ENCODE results near the gene C1QL2. TPM values are rescaled to one million over a fixed set of nuclear protein-coding genes. Genes with fewer than 3 reads are reported as not detected.
A peak's percentile ranks its signal among the peaks of the same experiment; 100 is the strongest.

C1QL2 gene
- total RNA-seq, 2 experiments from 2014 or later: not detected

DNA sequence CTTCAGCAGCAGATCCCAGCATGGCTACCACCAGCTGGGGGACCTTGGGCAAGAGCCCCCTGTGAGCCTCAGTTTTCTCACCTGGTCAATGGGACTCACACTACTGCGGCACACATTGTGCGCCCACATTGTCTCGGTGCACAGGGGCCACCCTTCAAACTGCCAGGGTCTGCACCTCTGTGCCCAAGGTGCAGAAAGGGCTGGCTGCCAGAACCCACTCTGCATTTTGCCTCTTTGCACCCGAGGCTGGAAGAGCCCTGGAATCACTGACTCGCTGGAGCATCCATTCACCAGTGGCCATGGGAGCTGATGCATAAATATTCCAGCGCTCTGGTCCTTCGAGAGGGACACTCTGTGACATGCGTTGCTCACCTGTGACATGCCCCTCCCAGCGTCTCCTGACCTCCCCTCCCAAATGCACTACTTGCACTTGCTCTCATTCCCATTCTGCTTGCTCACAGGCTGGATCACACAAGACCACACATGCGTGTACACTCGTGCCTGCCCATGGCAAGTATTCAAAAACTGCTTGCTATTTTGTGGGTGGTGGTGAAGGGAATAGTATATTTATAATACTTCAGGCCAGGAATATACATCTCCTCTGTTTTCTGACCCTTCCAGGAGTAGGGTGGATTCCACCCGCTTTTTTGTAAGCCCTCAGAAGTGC is 18.8 kb upstream of the C1QL2 start:
- no peaks in the 10 kb centered on the region for H3K36me3 Mint-ChIP-seq (ENCODE audit: low read depth)
- no peaks in the 10 kb centered on the region for H3K27me3 Mint-ChIP-seq (ENCODE audit: low read depth)
- H3K4me3 Mint-ChIP-seq: no peak overlapping the region
- no peak overlapping the region for H3K27ac Mint-ChIP-seq
- CTCF ChIA-PET: interaction anchor here (1.2 kb wide), 1 partner anchor 295 kb away, joined by 4 read pairs; no protein-coding TSS in a partner anchor
- DNase-seq: no peak
- H3K4me1 Mint-ChIP-seq (ENCODE audit: low read depth): no peaks in the 10 kb centered on the region
- intact Hi-C loops (cut with micrococcal nuclease): no loop called here
- H3K9me3 Mint-ChIP-seq: no peaks in the 10 kb centered on the region

DNA sequence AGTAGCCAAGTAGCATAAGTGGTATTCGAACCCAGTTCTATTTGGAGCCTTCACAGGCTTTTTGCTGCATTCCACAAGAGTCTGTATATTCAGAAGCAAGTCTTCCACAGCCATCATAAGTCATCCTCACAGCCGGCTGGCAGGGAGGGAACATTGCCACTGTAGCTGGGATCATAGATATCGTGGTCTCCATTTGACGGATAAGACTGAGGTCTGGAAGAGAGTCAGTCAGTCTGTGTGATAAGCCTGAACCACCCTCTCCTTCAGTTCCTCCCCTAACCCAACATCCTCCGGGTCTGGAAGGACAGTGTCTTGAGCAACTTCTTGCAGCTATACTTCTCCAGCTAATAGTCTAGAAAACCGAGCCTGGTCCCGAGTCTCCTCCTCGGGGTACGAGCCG is 17.0 kb upstream of the C1QL2 start:
- H3K27ac Mint-ChIP-seq: no peak overlapping the region
- CTCF ChIA-PET: interaction anchor here (0.6 to 3.5 kb wide), 4 partner anchors 10 to 1580 kb away, joined by 3 to 21 read pairs (median 4); no protein-coding TSS in a partner anchor
- H3K9me3 Mint-ChIP-seq: no peaks in the 10 kb centered on the region
- no peak overlapping the region for H3K4me3 Mint-ChIP-seq
- H3K36me3 Mint-ChIP-seq (ENCODE audit: low read depth): no peaks in the 10 kb centered on the region
- intact Hi-C loops (cut with micrococcal nuclease): no loop called here
- no peak for DNase-seq
- H3K27me3 Mint-ChIP-seq (ENCODE audit: low read depth): no peaks in the 10 kb centered on the region
- H3K4me1 Mint-ChIP-seq (ENCODE audit: low read depth): no peaks in the 10 kb centered on the region

DNA sequence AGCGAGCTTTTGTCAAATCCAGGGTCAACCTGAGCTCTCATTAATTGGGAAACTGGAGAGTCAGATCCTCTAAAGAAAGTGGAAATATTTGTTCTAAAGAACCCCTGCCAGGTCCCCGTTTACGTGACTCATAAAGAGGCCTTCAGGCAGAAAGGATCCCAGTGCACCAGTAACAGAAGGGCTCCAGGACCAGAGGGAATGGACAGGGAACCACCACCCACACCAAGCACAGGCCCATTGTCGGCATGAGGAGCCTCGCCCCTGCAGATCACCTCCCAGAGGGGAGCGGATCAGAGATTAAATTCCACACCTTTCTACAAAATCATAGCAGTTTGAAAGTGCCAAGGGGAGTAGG is 16.4 kb upstream of the C1QL2 start:
- no peak for DNase-seq
- no peak overlapping the region for H3K27ac Mint-ChIP-seq
- intact Hi-C loops (cut with micrococcal nuclease): loop anchor here (1.0 kb wide), 2 partner anchors 294 to 953 kb away; no protein-coding TSS in a partner anchor
- H3K4me1 Mint-ChIP-seq (ENCODE audit: low read depth): no peaks in the 10 kb centered on the region
- CTCF ChIA-PET: interaction anchor here (0.6 to 3.5 kb wide), 5 partner anchors 11 to 1579 kb away, joined by 3 to 21 read pairs (median 3); no protein-coding TSS in a partner anchor
- no peaks in the 10 kb centered on the region for H3K27me3 Mint-ChIP-seq (ENCODE audit: low read depth)
- H3K36me3 Mint-ChIP-seq (ENCODE audit: low read depth): no peaks in the 10 kb centered on the region
- no peaks in the 10 kb centered on the region for H3K9me3 Mint-ChIP-seq
- no peak overlapping the region for H3K4me3 Mint-ChIP-seq

DNA sequence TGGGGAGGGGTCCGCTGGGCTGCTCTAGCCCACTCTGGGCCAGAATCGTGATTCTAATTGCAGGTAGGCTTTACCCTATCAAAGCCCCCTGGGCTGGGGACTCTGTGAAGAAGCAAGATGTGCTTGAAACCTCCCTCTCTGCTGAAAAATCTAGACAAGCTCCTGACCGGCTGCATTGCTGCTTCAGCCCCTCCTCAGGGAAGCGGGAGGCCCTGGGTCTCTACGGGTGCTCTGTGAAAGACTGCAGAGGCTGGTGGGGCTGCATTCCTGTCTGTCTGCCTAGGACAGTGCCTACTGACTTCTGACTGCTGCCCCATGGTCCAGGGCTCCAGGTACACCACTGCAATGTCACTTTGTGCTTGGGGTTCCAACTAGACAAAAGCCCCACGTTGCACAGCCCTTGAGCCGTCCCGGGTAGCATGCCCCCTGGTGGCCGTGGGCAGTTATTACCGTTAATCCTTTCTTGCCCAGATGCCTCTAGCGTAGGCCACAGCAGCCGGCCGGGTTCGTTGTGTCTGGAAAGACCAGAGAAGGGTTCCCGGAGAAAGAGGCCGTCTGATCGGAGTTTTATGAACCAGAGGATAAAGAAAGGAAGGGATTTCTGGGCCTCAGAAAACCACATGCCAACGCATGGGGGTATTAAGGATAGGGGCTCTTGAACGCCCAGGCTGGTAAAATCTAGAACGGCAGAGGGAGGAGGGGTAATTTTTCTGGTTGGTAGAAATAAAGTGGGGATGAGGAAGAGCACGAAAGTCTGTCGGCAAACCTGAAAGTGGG is 15.9 kb upstream of the C1QL2 start:
- intact Hi-C loops (cut with micrococcal nuclease): loop anchor here (1.0 kb wide), 2 partner anchors 293 to 952 kb away; no protein-coding TSS in a partner anchor
- CTCF ChIA-PET: interaction anchor here (0.6 to 3.5 kb wide), 7 partner anchors 149 to 1579 kb away, joined by 3 to 21 read pairs (median 3); no protein-coding TSS in a partner anchor
- Mint-ChIP-seq H3K27me3 (ENCODE audit: low read depth) (no peaks in the 10 kb centered on the region), H3K36me3 (ENCODE audit: low read depth) (no peaks in the 10 kb centered on the region), H3K4me1 (ENCODE audit: low read depth) (no peaks in the 10 kb centered on the region), H3K27ac (no peak overlapping the region), H3K4me3 (no peak overlapping the region), H3K9me3 (no peaks in the 10 kb centered on the region)
- DNase-seq: peak; percentile 57

DNA sequence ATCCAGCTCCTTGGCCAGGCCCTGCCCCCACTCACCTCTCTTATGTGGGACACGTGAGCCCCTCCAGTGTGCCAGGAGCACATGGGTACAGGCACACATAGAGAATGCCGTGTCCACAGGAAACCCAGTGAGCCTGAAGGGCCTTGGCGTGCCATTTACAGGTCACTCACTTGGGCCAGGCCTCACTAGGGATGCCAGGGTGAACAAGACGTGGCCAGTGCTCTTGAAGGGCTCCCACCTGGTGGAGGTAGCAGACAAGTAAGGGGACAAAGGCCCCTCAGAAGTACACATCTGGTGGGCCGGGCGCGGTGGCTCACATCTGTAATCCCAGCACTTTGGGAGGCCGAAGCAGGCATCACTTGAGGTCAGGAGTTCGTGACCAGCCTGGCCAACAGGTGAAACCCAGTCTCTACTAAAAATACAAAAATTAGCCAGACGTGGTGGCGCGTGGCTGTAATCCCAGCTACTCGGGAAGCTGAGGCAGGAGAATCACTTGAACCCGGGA is 15.1 kb upstream of the C1QL2 start:
- intact Hi-C loops (cut with micrococcal nuclease): loop anchor here (1.0 kb wide), 2 partner anchors 292 to 951 kb away; no protein-coding TSS in a partner anchor
- Mint-ChIP-seq H3K4me3 (no peak overlapping the region), H3K36me3 (ENCODE audit: low read depth) (no peaks in the 10 kb centered on the region), H3K27me3 (ENCODE audit: low read depth) (no peaks in the 10 kb centered on the region), H3K27ac (no peak overlapping the region), H3K4me1 (ENCODE audit: low read depth) (no peaks in the 10 kb centered on the region), H3K9me3 (no peaks in the 10 kb centered on the region)
- CTCF ChIA-PET: interaction anchor here (0.6 to 3.5 kb wide), 7 partner anchors 20 to 1864 kb away, joined by 3 to 21 read pairs (median 3); no protein-coding TSS in a partner anchor
- no peak for DNase-seq

GRCh38 chr2:119170504-119170903 is 12.0 kb upstream of the C1QL2 start:
- CTCF ChIA-PET: no interaction called here
- no peaks in the 10 kb centered on the region for H3K36me3 Mint-ChIP-seq (ENCODE audit: low read depth)
- no peaks in the 10 kb centered on the region for H3K9me3 Mint-ChIP-seq

DNA sequence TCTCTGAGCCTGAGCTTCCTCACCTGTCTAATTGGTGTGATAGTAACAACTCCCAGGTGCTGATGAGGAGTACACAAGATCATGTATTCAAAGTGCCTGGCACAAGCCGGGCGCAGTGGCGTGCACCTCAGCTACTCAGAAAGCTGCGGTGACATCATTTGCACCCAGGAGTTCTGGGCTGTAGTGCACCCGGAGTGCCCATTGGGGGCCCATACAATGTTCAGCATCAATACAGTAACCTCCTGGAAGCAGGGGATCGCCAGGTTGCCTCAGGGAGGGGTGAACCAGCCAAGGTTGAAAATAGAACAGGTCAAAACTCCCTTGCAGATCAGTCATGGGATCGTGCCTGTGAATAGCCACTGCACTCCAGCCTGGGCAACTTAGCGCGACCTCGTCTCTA is 11.2 kb upstream of the C1QL2 start:
- Mint-ChIP-seq H3K4me3 (no peak overlapping the region), H3K27me3 (ENCODE audit: low read depth) (peaks cover 12% of the 10 kb centered on the region), H3K36me3 (ENCODE audit: low read depth) (no peaks in the 10 kb centered on the region), H3K27ac (no peak overlapping the region), H3K9me3 (no peaks in the 10 kb centered on the region), H3K4me1 (ENCODE audit: low read depth) (no peaks in the 10 kb centered on the region)
- CTCF ChIA-PET: no interaction called here
- intact Hi-C loops (cut with micrococcal nuclease): no loop called here
- no peak for DNase-seq

More at GRCh38 chr2:119170504-119170903, 12.0 kb upstream of the C1QL2 start:
- Mint-ChIP-seq H3K27ac (no peak overlapping the region), H3K27me3 (ENCODE audit: low read depth) (peaks cover 12% of the 10 kb centered on the region), H3K4me3 (no peak overlapping the region), H3K4me1 (ENCODE audit: low read depth) (no peaks in the 10 kb centered on the region)
- intact Hi-C loops (cut with micrococcal nuclease): no loop called here
- no peak for DNase-seq

- H3K36me3 Mint-ChIP-seq (ENCODE audit: low read depth): no peaks in the 10 kb centered on the region
- no peak overlapping the region for H3K27ac Mint-ChIP-seq
- no peaks in the 10 kb centered on the region for H3K4me1 Mint-ChIP-seq (ENCODE audit: low read depth)
- intact Hi-C loops (cut with micrococcal nuclease): no loop called here
- peaks cover 35% of the 10 kb centered on the region for H3K27me3 Mint-ChIP-seq (ENCODE audit: low read depth)
- DNase-seq: no peak
- CTCF ChIA-PET: interaction anchor here (0.5 to 1.8 kb wide), 3 partner anchors 8 to 910 kb away, joined by 3 to 7 read pairs (median 3); no protein-coding TSS in a partner anchor
- H3K9me3 Mint-ChIP-seq: no peaks in the 10 kb centered on the region
- H3K4me3 Mint-ChIP-seq: no peak overlapping the region
These were observed 1.9 kb upstream of the C1QL2 start for GRCh38 chr2:119160361-119160990.

DNA sequence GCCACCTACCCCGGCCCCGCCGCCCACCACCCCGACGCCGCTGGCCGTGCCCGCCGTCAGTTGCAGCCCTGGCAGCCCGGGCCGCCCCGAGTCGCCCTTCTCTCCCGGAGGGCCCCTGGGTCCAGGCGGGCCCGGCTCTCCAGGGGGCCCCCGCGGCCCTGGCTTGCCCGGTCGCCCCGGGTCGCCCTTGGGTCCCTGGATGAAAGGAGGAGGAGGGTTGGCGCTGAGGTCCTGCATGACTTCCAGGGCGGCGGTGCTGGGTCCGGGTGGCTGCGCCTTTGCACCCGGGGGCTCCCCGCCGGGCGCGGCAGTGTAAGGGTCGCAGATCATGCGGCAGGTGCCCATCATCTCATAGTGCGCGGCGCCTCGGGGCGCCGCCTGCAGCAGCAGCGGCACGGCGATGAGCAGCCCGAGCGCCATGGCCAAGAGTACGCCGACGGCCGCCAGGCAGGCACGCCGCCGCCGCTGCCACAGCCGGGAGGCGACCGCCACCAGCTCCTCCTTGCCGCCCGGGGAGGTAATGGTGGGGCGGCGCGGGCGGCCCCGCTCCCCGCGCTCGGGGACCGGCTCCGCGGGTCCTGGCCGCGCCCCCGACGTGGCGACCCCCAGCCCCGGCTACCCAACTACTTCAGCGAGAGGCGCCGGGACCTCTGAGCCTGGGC is 570 bp downstream of the C1QL2 start:
- peaks cover 41% of the 10 kb centered on the region for H3K27me3 Mint-ChIP-seq (ENCODE audit: low read depth)
- intact Hi-C loops (cut with micrococcal nuclease): no loop called here
- H3K36me3 Mint-ChIP-seq (ENCODE audit: low read depth): no peaks in the 10 kb centered on the region
- no peak overlapping the region for H3K4me3 Mint-ChIP-seq
- no peaks in the 10 kb centered on the region for H3K9me3 Mint-ChIP-seq
- DNase-seq: no peak
- CTCF ChIA-PET: no interaction called here
- no peak overlapping the region for H3K27ac Mint-ChIP-seq
- no peaks in the 10 kb centered on the region for H3K4me1 Mint-ChIP-seq (ENCODE audit: low read depth)

- DNase-seq: no peak
- Mint-ChIP-seq H3K4me3 (no peak overlapping the region), H3K36me3 (ENCODE audit: low read depth) (no peaks in the 10 kb centered on the region), H3K27ac (no peak overlapping the region), H3K4me1 (ENCODE audit: low read depth) (no peaks in the 10 kb centered on the region), H3K9me3 (no peaks in the 10 kb centered on the region), H3K27me3 (ENCODE audit: low read depth) (peaks cover 44% of the 10 kb centered on the region)
- CTCF ChIA-PET: no interaction called here
- intact Hi-C loops (cut with micrococcal nuclease): no loop called here
These were observed 1.4 kb downstream of the C1QL2 start for GRCh38 chr2:119156891-119157773.

All from activated naive CD4-positive, alpha-beta T cell treated with anti-CD3 and anti-CD28 coated beads for 36 hours (primary cell).